Measurements from ENCODE around the gene PSG5.

- TF ChIP-seq CTCF (IDR thresholded peaks at IDR 0.05; ENCODE audit: borderline replicate concordance, extremely low read depth, low read length, poor library complexity, severe bottlenecking), result no peak
- no peak for TF ChIP-seq EZH2 (IDR thresholded peaks at IDR 0.05; ENCODE audit: borderline replicate concordance, low read depth, low read length, severe bottlenecking)
Observed at GRCh38 chr19:43126720-43127119, 59.6 kb downstream of the PSG5 start.
